ENCODE results near the gene BDKRB1.

Gene BDKRB1

DNA sequence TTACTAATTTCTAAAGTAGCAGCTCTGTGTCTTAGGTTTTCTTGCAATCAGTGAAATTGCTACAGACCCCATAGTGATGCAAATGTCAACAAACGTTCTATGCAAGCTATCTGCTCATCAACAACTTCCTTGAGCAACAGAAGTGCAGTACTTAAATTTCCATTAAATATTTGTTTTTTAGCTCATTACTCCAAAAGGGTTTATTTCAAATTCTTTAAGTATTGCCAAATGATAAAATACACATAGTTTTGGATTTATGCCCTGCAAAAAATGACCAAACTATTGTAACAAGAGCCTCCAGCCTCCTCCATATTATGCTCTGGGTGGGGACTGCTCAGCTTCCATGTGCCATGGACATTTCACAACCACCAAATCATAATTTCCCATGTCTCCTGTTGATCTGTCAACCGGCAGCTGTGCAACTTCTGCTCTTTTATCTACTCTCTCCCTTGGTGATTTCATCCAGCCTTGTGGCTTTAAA lies 4.4 kb downstream of the BDKRB1 start:
- TF ChIP-seq BACH2 (CRISPR knock-in tag; IDR thresholded peaks at IDR 0.05; ENCODE audit: borderline replicate concordance): no peak
- TF ChIP-seq ARNTL (CRISPR knock-in tag; IDR thresholded peaks at IDR 0.05; ENCODE audit: borderline replicate concordance, low read depth): no peak
- TF ChIP-seq SNAI2 (CRISPR knock-in tag; IDR thresholded peaks at IDR 0.05): no peak
- no peak for TF ChIP-seq CSRNP3 (CRISPR knock-in tag; IDR thresholded peaks at IDR 0.05)
- no peak for TF ChIP-seq ZNF8 (CRISPR knock-in tag; IDR thresholded peaks at IDR 0.05)
- TF ChIP-seq OSR1 (CRISPR knock-in tag; IDR thresholded peaks at IDR 0.05): no peak
- TF ChIP-seq ISL1 (CRISPR knock-in tag; IDR thresholded peaks at IDR 0.05): no peak
- TF ChIP-seq, protein P1, sequence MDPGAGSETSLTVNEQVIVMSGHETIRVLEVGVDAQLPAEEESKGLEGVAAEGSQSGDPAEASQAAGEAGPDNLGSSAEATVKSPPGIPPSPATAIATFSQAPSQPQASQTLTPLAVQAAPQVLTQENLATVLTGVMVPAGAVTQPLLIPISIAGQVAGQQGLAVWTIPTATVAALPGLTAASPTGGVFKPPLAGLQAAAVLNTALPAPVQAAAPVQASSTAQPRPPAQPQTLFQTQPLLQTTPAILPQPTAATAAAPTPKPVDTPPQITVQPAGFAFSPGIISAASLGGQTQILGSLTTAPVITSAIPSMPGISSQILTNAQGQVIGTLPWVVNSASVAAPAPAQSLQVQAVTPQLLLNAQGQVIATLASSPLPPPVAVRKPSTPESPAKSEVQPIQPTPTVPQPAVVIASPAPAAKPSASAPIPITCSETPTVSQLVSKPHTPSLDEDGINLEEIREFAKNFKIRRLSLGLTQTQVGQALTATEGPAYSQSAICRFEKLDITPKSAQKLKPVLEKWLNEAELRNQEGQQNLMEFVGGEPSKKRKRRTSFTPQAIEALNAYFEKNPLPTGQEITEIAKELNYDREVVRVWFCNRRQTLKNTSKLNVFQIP (CRISPR knock-in tag; IDR thresholded peaks at IDR 0.05; ENCODE audit: borderline replicate concordance, low read depth): no peak
- ATAC-seq: no peak

DNA sequence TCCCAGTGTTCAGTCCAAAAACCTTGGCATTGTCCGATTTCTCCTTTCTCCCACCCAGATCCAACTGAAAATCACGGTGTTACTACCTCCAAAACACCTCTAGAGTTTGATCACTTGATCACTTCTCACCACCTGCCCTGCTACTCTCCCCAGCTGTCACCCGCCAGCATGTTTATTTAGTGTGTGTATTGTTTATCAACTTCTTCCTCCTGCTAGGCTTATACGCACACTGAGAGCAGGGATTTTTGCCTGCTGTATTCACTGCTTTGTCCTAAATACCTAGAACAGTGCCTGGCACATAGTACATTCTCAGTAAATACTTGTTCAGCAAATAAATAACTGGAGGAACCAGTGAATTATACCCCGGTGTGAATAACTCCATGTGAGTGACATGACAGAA lies 5.0 kb downstream of the BDKRB1 start:
- no peak for TF ChIP-seq ISL1 (CRISPR knock-in tag; IDR thresholded peaks at IDR 0.05)
- no peak for TF ChIP-seq ESRRG (CRISPR knock-in tag; IDR thresholded peaks at IDR 0.05)
- no peak for TF ChIP-seq BACH2 (CRISPR knock-in tag; IDR thresholded peaks at IDR 0.05; ENCODE audit: borderline replicate concordance)
- no peak for TF ChIP-seq ZFP3 (CRISPR knock-in tag; IDR thresholded peaks at IDR 0.05)
- TF ChIP-seq RARB (CRISPR knock-in tag; IDR thresholded peaks at IDR 0.05): no peak
- no peak for TF ChIP-seq SNAI2 (CRISPR knock-in tag; IDR thresholded peaks at IDR 0.05)
- no peak for TF ChIP-seq ZNF8 (CRISPR knock-in tag; IDR thresholded peaks at IDR 0.05)
- no peak for TF ChIP-seq TCF4 (CRISPR knock-in tag; IDR thresholded peaks at IDR 0.05; ENCODE audit: borderline replicate concordance)
- no peak for TF ChIP-seq ZNF70 (CRISPR knock-in tag; IDR thresholded peaks at IDR 0.05)
- no peak for TF ChIP-seq ZNF565 (CRISPR knock-in tag; conservative IDR thresholded peaks at IDR 0.05; ENCODE audit: low read depth)
- TF ChIP-seq CSRNP3 (CRISPR knock-in tag; IDR thresholded peaks at IDR 0.05): no peak
- TF ChIP-seq, protein P2, sequence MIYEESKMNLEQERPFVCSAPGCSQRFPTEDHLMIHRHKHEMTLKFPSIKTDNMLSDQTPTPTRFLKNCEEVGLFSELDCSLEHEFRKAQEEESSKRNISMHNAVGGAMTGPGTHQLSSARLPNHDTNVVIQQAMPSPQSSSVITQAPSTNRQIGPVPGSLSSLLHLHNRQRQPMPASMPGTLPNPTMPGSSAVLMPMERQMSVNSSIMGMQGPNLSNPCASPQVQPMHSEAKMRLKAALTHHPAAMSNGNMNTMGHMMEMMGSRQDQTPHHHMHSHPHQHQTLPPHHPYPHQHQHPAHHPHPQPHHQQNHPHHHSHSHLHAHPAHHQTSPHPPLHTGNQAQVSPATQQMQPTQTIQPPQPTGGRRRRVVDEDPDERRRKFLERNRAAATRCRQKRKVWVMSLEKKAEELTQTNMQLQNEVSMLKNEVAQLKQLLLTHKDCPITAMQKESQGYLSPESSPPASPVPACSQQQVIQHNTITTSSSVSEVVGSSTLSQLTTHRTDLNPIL (CRISPR knock-in tag; IDR thresholded peaks at IDR 0.05; ENCODE audit: low read depth): no peak
- TF ChIP-seq, protein P3, sequence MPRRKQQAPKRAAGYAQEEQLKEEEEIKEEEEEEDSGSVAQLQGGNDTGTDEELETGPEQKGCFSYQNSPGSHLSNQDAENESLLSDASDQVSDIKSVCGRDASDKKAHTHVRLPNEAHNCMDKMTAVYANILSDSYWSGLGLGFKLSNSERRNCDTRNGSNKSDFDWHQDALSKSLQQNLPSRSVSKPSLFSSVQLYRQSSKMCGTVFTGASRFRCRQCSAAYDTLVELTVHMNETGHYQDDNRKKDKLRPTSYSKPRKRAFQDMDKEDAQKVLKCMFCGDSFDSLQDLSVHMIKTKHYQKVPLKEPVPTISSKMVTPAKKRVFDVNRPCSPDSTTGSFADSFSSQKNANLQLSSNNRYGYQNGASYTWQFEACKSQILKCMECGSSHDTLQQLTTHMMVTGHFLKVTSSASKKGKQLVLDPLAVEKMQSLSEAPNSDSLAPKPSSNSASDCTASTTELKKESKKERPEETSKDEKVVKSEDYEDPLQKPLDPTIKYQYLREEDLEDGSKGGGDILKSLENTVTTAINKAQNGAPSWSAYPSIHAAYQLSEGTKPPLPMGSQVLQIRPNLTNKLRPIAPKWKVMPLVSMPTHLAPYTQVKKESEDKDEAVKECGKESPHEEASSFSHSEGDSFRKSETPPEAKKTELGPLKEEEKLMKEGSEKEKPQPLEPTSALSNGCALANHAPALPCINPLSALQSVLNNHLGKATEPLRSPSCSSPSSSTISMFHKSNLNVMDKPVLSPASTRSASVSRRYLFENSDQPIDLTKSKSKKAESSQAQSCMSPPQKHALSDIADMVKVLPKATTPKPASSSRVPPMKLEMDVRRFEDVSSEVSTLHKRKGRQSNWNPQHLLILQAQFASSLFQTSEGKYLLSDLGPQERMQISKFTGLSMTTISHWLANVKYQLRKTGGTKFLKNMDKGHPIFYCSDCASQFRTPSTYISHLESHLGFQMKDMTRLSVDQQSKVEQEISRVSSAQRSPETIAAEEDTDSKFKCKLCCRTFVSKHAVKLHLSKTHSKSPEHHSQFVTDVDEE (CRISPR knock-in tag; IDR thresholded peaks at IDR 0.05): no peak
- no peak for TF ChIP-seq ARNTL (CRISPR knock-in tag; IDR thresholded peaks at IDR 0.05; ENCODE audit: borderline replicate concordance, low read depth)
- TF ChIP-seq ZC3H10 (CRISPR knock-in tag; IDR thresholded peaks at IDR 0.05): no peak
- no peak for TF ChIP-seq TOX (CRISPR knock-in tag; IDR thresholded peaks at IDR 0.05; ENCODE audit: borderline replicate concordance)
- TF ChIP-seq GLIS3 (CRISPR knock-in tag; IDR thresholded peaks at IDR 0.05): no peak
- TF ChIP-seq, protein P1 (CRISPR knock-in tag; IDR thresholded peaks at IDR 0.05; ENCODE audit: borderline replicate concordance, low read depth): no peak
- ATAC-seq: no peak
